Kidney (tissue), 14 donors: Measurements from ENCODE around the gene ADAMTSL4. TPM values are rescaled to one million over a fixed set of nuclear protein-coding genes. Genes with fewer than 3 reads are reported as not detected.

ENCODE experiments used
- DNase-seq, 5 donors: peaks; one replicate each; pipeline ENCODE4 v3.0.0-alpha.2; 2013 to 2020
- FAIRE-seq: peaks from 2 replicates; lab custom pipeline; 2012; peaks lifted over from hg19 to GRCh38; lab: Jason Lieb, UNC
- H3K27ac ChIP-seq, 2 donors: one replicate each; pipeline ENCODE4 v1.7.0; 2013; ENCODE audit warnings: low read depth in 2 of 2, low read length in 2 of 2, inconsistent platforms in 1 of 2
- H3K27me3 ChIP-seq: one replicate; pipeline ENCODE4 v1.7.1; 2013; ENCODE audit warnings: low read length, inconsistent platforms; ENCODE audit not compliant: control insufficient read depth, insufficient read depth
- H3K36me3 ChIP-seq, 3 donors: one replicate each; pipeline versions ENCODE4 v1.7.0 to v1.7.1; 2013; ENCODE audit warnings: low read length in 3 of 3, control low read depth in 1 of 3, inconsistent platforms in 1 of 3; ENCODE audit not compliant: insufficient read depth in 3 of 3, control insufficient read depth in 2 of 3
- H3K4me1 ChIP-seq, 3 donors: one replicate each; pipeline versions ENCODE4 v1.7.0 to v1.7.1; 2013; ENCODE audit warnings: low read length in 3 of 3, inconsistent platforms in 1 of 3, low read depth in 1 of 3; ENCODE audit not compliant: control insufficient read depth in 2 of 3, insufficient read depth in 2 of 3
- H3K4me3 ChIP-seq, 3 donors: one replicate each; pipeline versions ENCODE4 v1.7.0 to v1.8.1; 2013; ENCODE audit warnings: low read length in 3 of 3, control low read depth in 1 of 3, inconsistent platforms in 1 of 3
- H3K9ac ChIP-seq, 3 donors: one replicate each; pipeline versions ENCODE4 v1.7.0 to v1.7.1; 2013; ENCODE audit warnings: low read length in 3 of 3, control low read depth in 1 of 3, inconsistent platforms in 1 of 3
- H3K9me3 ChIP-seq, 3 donors: one replicate each; pipeline versions ENCODE4 v1.7.0 to v1.7.1; 2013; ENCODE audit warnings: low read length in 3 of 3, control low read depth in 1 of 3, inconsistent platforms in 1 of 3; ENCODE audit not compliant: control insufficient read depth in 2 of 3, insufficient read depth in 1 of 3
- CTCF ChIP-seq: IDR thresholded peaks from 3 replicates; pipeline ENCODE4 v1.5.1; 2012; ENCODE audit warnings: mild to moderate bottlenecking, moderate library complexity, borderline replicate concordance; ENCODE audit not compliant: insufficient read depth; ENCODE audit errors: extremely low read depth
- intact Hi-C: fragments of 100-400 bp; cut with DNase I; formaldehyde crosslinking; loops from one replicate; pipeline ENCODE4 v1.11.1; 2022
- polyA plus RNA-seq: library from polyadenylated mRNA; stranded (reverse); fragments of 350-450 nt; fragmentation: Illumina TruSeq; extraction: RNeasy Lipid Tissue Mini Kit (QIAGEN cat#74804); gene quantifications from one replicate; pipeline ENCODE4 v1.2.3, GENCODE V29; 2014; ENCODE audit warnings: low read depth, low replicate concordance; ENCODE audit not compliant: insufficient read depth
- total RNA-seq: library from RNA; stranded (reverse); fragmentation: NEBNext Ultra II Directional; extraction: Animal tissue kit (Norgen Biotek cat#: 25700); gene quantifications from one replicate; pipeline ENCODE4 v1.2.1, GENCODE V29; 2021
- donor health status: control.
- donor health status: control.
- donor health status: control.
- donor health status: control.
- donor health status: control.
- donor health status: DM: yes; HTN: yes; CAD: no.
- donor health status: Normal renal cell carcinoma (clear cell type).

The ADAMTSL4 gene
- total and polyA plus RNA-seq, 2 donors from 2014 or later: 6.9 to 20.0 TPM

- no peaks in the 10 kb centered on the region for H3K36me3 ChIP-seq
- no peaks in the 10 kb centered on the region for H3K27me3 ChIP-seq
- H3K9ac ChIP-seq: no peak overlapping the region
- no peaks in the 10 kb centered on the region for H3K9me3 ChIP-seq
- peaks cover 0 to 3% (median 0%) of the 10 kb centered on the region in 3 donors for H3K4me1 ChIP-seq
- H3K27ac ChIP-seq: no peak overlapping the region
- intact Hi-C loops: no loop called here
- DNase-seq (no peak), FAIRE-seq (no peak)
- H3K4me3 ChIP-seq: no peak overlapping the region
- no peak for TF ChIP-seq CTCF
Observed at GRCh38 chr1:150545486-150546032, 3.6 kb upstream of the ADAMTSL4 start.

- H3K9ac ChIP-seq: no peak overlapping the region
- H3K27me3 ChIP-seq: no peaks in the 10 kb centered on the region
- peaks cover 0 to 3% (median 0%) of the 10 kb centered on the region in 3 donors for H3K4me1 ChIP-seq
- intact Hi-C loops: no loop called here
- FAIRE-seq: no peak
- no peak overlapping the region for H3K27ac ChIP-seq
- H3K9me3 ChIP-seq: no peaks in the 10 kb centered on the region
- H3K4me3 ChIP-seq: no peak overlapping the region
- H3K36me3 ChIP-seq: no peaks in the 10 kb centered on the region
- no peak for DNase-seq
- TF ChIP-seq CTCF: no peak
Observed at GRCh38 chr1:150546294-150546937, 2.8 kb upstream of the ADAMTSL4 start.

- Histone ChIP-seq H3K4me1 (peaks cover 0 to 12% (median 7%) of the 10 kb centered on the region in 3 donors), H3K36me3 (no peaks in the 10 kb centered on the region), H3K27me3 (no peaks in the 10 kb centered on the region), H3K4me3 (peak overlapping the region; percentile 41 to 66 (median 55)), H3K9ac (peak overlapping the region in 2 of 3 donors; percentile 35 to 58), H3K9me3 (no peaks in the 10 kb centered on the region), H3K27ac (no peak overlapping the region)
- FAIRE-seq (no peak), DNase-seq (no peak)
- TF ChIP-seq CTCF: no peak
- intact Hi-C loops: no loop called here
Observed at GRCh38 chr1:150548324-150548631, 930 bp upstream of the ADAMTSL4 start.
